IMR-90 (cell line): Measurements from ENCODE around the gene ADGRD2. TPM values are rescaled to one million over a fixed set of nuclear protein-coding genes. Genes with fewer than 3 reads are reported as not detected.

Experiments
- ATAC-seq: fragments of 200-7000 bp; cut with Tn5 transposase; 2 replicates; pipeline ENCODE4 v1.9.1; 2020; ENCODE audit warnings: low read depth, mild to moderate bottlenecking, moderate library complexity
- BruUV-seq: library from RNA; stranded (reverse); fragments of 400-500 nt; replicated peaks from 2 replicates; lab custom pipeline; 2021; lab: Mats Ljungman, UMichigan
- CTCF ChIA-PET: fragments of 300-600 bp; formaldehyde crosslinking; extraction: SDS; loops from one replicate; lab custom pipeline; 2021; ENCODE audit warnings: antibody characterized with exemption; lab: Yijun Ruan, JAX
- POLR2A ChIA-PET: fragments of 300-600 bp; sonication (Branson Sonifier 250); formaldehyde crosslinking; loops from one replicate; lab custom pipeline; 2022; ENCODE audit warnings: antibody characterized with exemption; ENCODE audit not compliant: unreplicated experiment; lab: Charles Lee
- DNase-seq: peaks from one replicate; pipeline ENCODE4 v3.0.0; 2013
- H2AFZ ChIP-seq: replicated peaks from 2 replicates; pipeline ENCODE3; 2013; ENCODE audit warnings: low read length, mild to moderate bottlenecking; ENCODE audit not compliant: poor library complexity
- H2AK5ac ChIP-seq: 2 replicates; pipeline ENCODE4 v1.6.1; 2013; ENCODE audit warnings: low read depth, low read length, inconsistent platforms
- H2AK9ac ChIP-seq: replicated peaks from 2 replicates; pipeline ENCODE3; 2013; ENCODE audit warnings: mild to moderate bottlenecking, low read depth, low read length, moderate library complexity; ENCODE audit not compliant: poor library complexity
- H2BK120ac ChIP-seq: 2 replicates; pipeline ENCODE4 v1.6.1; 2013; ENCODE audit warnings: low read depth, low read length, inconsistent platforms
- H2BK15ac ChIP-seq: 3 replicates; pipeline ENCODE4 v1.6.1; 2013; ENCODE audit warnings: low read depth, low read length, inconsistent platforms
- H2BK20ac ChIP-seq: 2 replicates; pipeline ENCODE4 v1.6.1; 2013; ENCODE audit warnings: low read depth, mild to moderate bottlenecking, inconsistent platforms, low read length, moderate library complexity
- H2BK5ac ChIP-seq: 2 replicates; pipeline ENCODE4 v1.6.1; 2013; ENCODE audit warnings: mild to moderate bottlenecking, low read depth, low read length, inconsistent platforms; ENCODE audit not compliant: poor library complexity, severe bottlenecking
- H3K14ac ChIP-seq: replicated peaks from 2 replicates; pipeline ENCODE4 v1.6.1; 2013; ENCODE audit warnings: low read depth, low read length, inconsistent platforms
- H3K18ac ChIP-seq: 2 replicates; pipeline ENCODE4 v1.6.1; 2013; ENCODE audit warnings: low read depth, low read length, control low read depth
- H3K23ac ChIP-seq: 2 replicates; pipeline ENCODE4 v1.6.1; 2013; ENCODE audit warnings: low read depth, low read length, inconsistent platforms
- H3K27ac ChIP-seq: 2 replicates; pipeline ENCODE4 v1.5.1; 2013; ENCODE audit warnings: mild to moderate bottlenecking, control low read depth, low read length; ENCODE audit not compliant: insufficient read depth
- H3K27me3 ChIP-seq: 2 replicates; pipeline ENCODE4 v1.6.1; 2013; ENCODE audit warnings: low read length; ENCODE audit not compliant: control insufficient read depth, insufficient read depth
- H3K36me3 ChIP-seq: 2 replicates; pipeline ENCODE4 v1.6.1; 2013; ENCODE audit warnings: low read length, mixed read lengths; ENCODE audit not compliant: control insufficient read depth, insufficient read depth
- H3K4ac ChIP-seq: 2 replicates; pipeline ENCODE4 v1.6.1; 2013; ENCODE audit warnings: low read depth, low read length, inconsistent platforms
- H3K4me1 ChIP-seq: 2 replicates; pipeline ENCODE4 v1.6.1; 2013; ENCODE audit warnings: low read length, mixed read lengths; ENCODE audit not compliant: control insufficient read depth, insufficient read depth
- H3K4me2 ChIP-seq: 2 replicates; pipeline ENCODE4 v1.6.1; 2013; ENCODE audit warnings: low read depth, mild to moderate bottlenecking, control low read depth, low read length, moderate library complexity
- H3K4me3 ChIP-seq: 2 replicates; pipeline ENCODE4 v1.5.1; 2013; ENCODE audit warnings: low read depth, mild to moderate bottlenecking, control low read depth, low read length, moderate library complexity; ENCODE audit not compliant: insufficient read depth
- H3K56ac ChIP-seq: 2 replicates; pipeline ENCODE4 v1.6.1; 2013; ENCODE audit warnings: low read length, inconsistent platforms; ENCODE audit not compliant: insufficient read depth; ENCODE audit errors: extremely low read depth
- H3K79me1 ChIP-seq, 2 experiments: 2 replicates each; pipeline ENCODE4 v1.6.1; 2013; ENCODE audit warnings: low read length in 2 of 2, inconsistent platforms in 1 of 2, low read depth in 1 of 2
- H3K9ac ChIP-seq: 2 replicates; pipeline ENCODE4 v1.6.1; 2013; ENCODE audit warnings: low read depth, low read length, control low read depth
- H3K9me1 ChIP-seq: 2 replicates; pipeline ENCODE4 v1.6.1; 2013; ENCODE audit warnings: low read length, inconsistent platforms; ENCODE audit not compliant: insufficient read depth
- H3K9me3 ChIP-seq: 2 replicates; pipeline ENCODE4 v1.6.1; 2013; ENCODE audit warnings: low read length; ENCODE audit not compliant: control insufficient read depth, insufficient read depth
- H4K20me1 ChIP-seq: 2 replicates; pipeline ENCODE4 v1.6.1; 2013; ENCODE audit warnings: low read length, inconsistent platforms; ENCODE audit not compliant: insufficient read depth
- H4K5ac ChIP-seq: 2 replicates; pipeline ENCODE4 v1.6.1; 2013; ENCODE audit warnings: mild to moderate bottlenecking, low read depth, low read length, control low read depth
- H4K8ac ChIP-seq, 2 experiments: 2 replicates each; pipeline ENCODE4 v1.6.1; 2013; ENCODE audit warnings: low read depth in 2 of 2, low read length in 2 of 2, control low read depth in 1 of 2, inconsistent platforms in 1 of 2
- H4K91ac ChIP-seq: 2 replicates; pipeline ENCODE4 v1.6.1; 2013; ENCODE audit warnings: low read depth, low read length, inconsistent platforms; ENCODE audit not compliant: insufficient read depth
- BHLHE40 ChIP-seq: fragments of 150-350 bp; IDR thresholded peaks from 2 replicates; pipeline ENCODE4 v1.6.1; 2016; ENCODE audit warnings: mild to moderate bottlenecking, low read depth, low read length
- CEBPB ChIP-seq: IDR thresholded peaks from 2 replicates; pipeline ENCODE4 v1.6.1; 2012; ENCODE audit warnings: low read depth, low read length, improper control_type of control experiment
- CHD1 ChIP-seq: IDR thresholded peaks from 2 replicates; pipeline ENCODE4 v1.6.1; 2012; ENCODE audit warnings: low read depth, low read length, improper control_type of control experiment
- CTCF ChIP-seq: conservative IDR thresholded peaks from 2 replicates; pipeline ENCODE4 v1.5.1; 2012; ENCODE audit warnings: mild to moderate bottlenecking, low read depth, low read length, improper control_type of control experiment
- FOS ChIP-seq: fragments of 150-350 bp; IDR thresholded peaks from 2 replicates; pipeline ENCODE4 v1.6.1; 2016; ENCODE audit warnings: low read depth, low read length
- MAFK ChIP-seq: IDR thresholded peaks from 2 replicates; pipeline ENCODE4 v1.6.1; 2012; ENCODE audit warnings: low read depth, low read length, improper control_type of control experiment
- MAZ ChIP-seq: IDR thresholded peaks from 2 replicates; pipeline ENCODE4 v1.6.1; 2012; ENCODE audit warnings: low read depth, mild to moderate bottlenecking, low read length, improper control_type of control experiment, moderate library complexity, borderline replicate concordance
- NFE2L2 ChIP-seq: fragments of 150-350 bp; IDR thresholded peaks from 2 replicates; pipeline ENCODE4 v1.6.1; 2016; ENCODE audit warnings: low read depth, mild to moderate bottlenecking, low read length
- POLR2A ChIP-seq: IDR thresholded peaks from 2 replicates; pipeline ENCODE4 v1.6.1; 2012; ENCODE audit warnings: mild to moderate bottlenecking, low read depth, low read length
- RAD21 ChIP-seq: IDR thresholded peaks from 2 replicates; pipeline ENCODE4 v1.6.1; 2012; ENCODE audit warnings: low read length, improper control_type of control experiment
- RCOR1 ChIP-seq: IDR thresholded peaks from 2 replicates; pipeline ENCODE4 v1.6.1; 2012; ENCODE audit warnings: mild to moderate bottlenecking, low read length, improper control_type of control experiment; ENCODE audit not compliant: insufficient replicate concordance
- RFX5 ChIP-seq: IDR thresholded peaks from 2 replicates; pipeline ENCODE4 v1.8.0; 2012; ENCODE audit warnings: low read depth, mild to moderate bottlenecking, low read length, moderate library complexity
- SMC3 ChIP-seq: fragments of 150-350 bp; IDR thresholded peaks from 2 replicates; pipeline ENCODE4 v1.6.1; 2016; ENCODE audit warnings: low read depth, mild to moderate bottlenecking, antibody characterized with exemption, low read length, moderate library complexity
- USF2 ChIP-seq: fragments of 150-350 bp; IDR thresholded peaks from 2 replicates; pipeline ENCODE4 v1.6.1; 2017; ENCODE audit warnings: mild to moderate bottlenecking, antibody characterized with exemption, low read length, low read depth
- WGBS, 2 experiments: methylation state at CpG; one replicate each; pipeline versions ENCODE4 v1.1.5 to v1.1.7; 2013; ENCODE audit warnings: missing lambda C conversion rate in 2 of 2; ENCODE audit not compliant: insufficient read length in 1 of 2; ENCODE audit errors: extremely low coverage in 2 of 2; 5-methylcytosine and 5-hydroxymethylcytosine counted together
- dilution Hi-C: fragments of 300-500 bp; cut with HindIII; formaldehyde crosslinking; loops from one replicate; pipeline ENCODE4 v1.14.3; 2018; ENCODE audit warnings: low sequenced_read_pairs; ENCODE audit not compliant: unreplicated experiment
- in situ Hi-C: fragments of 300-500 bp; cut with MboI; formaldehyde crosslinking; loops from 3 replicates; pipeline ENCODE4 v1.14.3; 2019; ENCODE audit warnings: low sequenced_read_pairs, inconsistent platforms, mixed read lengths
- intact Hi-C: fragments of 100-400 bp; cut with micrococcal nuclease; formaldehyde crosslinking; loops from 2 replicates; pipeline ENCODE4 v1.10.0; 2022
- polyA plus RNA-seq, 3 experiments: library from polyadenylated mRNA; depleted of rRNA; stranded (reverse); fragments of >200 nt; gene quantifications; 2 replicates each; pipeline ENCODE4 v1.2.3, GENCODE V29; 2012; ENCODE audit warnings: low replicate concordance in 1 of 3
- total RNA-seq: library from RNA; depleted of rRNA; stranded (reverse); fragments of >200 nt; gene quantifications from 2 replicates; pipeline ENCODE4 v1.2.3, GENCODE V29; 2012
- TF ChIP-seq, protein P1 (sequence below): fragments of 150-350 bp; IDR thresholded peaks from 2 replicates; pipeline ENCODE4 v1.6.1; 2016; ENCODE audit warnings: low read depth, mild to moderate bottlenecking, low read length, moderate library complexity, borderline replicate concordance

Gene ADGRD2
- total and polyA plus RNA-seq, 2 of the 4 experiments (the other 2 are of a cell fraction): not detected

DNA sequence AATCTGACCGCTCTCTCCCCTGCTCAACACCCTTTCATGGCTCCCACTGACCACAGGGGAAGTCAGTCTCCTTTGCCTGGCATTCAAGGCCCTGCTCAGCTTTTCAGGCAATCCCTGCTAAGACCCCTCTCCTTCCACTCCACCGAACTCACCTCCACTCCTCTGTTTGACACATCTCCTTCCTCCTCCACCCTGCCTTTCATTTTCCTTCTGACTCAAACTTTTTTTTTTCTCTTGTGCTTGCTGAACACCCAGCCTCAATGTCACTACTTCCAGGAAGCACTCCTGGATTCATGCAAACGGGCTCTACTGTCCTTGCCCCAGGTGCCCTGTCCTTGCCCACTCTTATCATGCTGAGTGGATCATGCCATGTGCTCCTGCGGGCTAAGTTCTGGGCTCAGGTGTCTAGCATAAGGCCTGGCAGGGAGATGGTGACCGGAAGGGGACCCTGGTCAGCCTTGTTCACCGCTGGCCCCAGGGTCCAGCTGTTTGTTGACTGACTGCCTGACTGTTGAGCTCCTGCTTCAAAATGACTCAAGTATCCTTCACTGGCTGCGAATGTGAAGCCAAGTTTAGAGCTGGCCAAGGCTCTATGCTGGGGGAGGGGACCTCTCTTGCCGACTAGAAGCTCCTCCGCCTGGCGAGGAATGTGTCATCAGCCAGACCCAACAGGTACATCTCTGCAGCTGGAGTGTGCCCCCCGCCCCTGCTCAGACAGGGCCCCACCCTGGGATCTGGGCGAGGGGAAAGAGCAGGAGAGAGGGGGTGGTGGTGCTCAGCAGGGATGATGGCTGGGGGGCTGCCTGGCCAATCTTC lies 50.8 kb downstream of the ADGRD2 start:
- Histone ChIP-seq H3K4me1 (no peaks in the 10 kb centered on the region; the same call in 1 of the 2 replicates), H2BK120ac (no peak overlapping the region), H3K27ac (no peak overlapping the region), H3K56ac (no peak overlapping the region), H4K5ac (no peak overlapping the region), H3K9me3 (peaks cover 6% of the 10 kb centered on the region), H3K4me3 (no peak overlapping the region), H3K14ac (no peak overlapping the region), H3K18ac (no peak overlapping the region), H2AK9ac (no peak overlapping the region), H2BK20ac (no peak overlapping the region), H2AK5ac (no peak overlapping the region), H2BK15ac (no peak overlapping the region), H3K27me3 (peaks cover 91% of the 10 kb centered on the region), H3K36me3 (no peaks in the 10 kb centered on the region), H3K79me1 (no peaks in the 10 kb centered on the region), H2AFZ (no peak overlapping the region), H4K8ac (no peak overlapping the region), H3K23ac (no peak overlapping the region), H3K9ac (no peak overlapping the region), H4K91ac (no peak overlapping the region), H3K4me2 (no peak overlapping the region), H2BK5ac (no peak overlapping the region), H4K20me1 (peaks cover 3% of the 10 kb centered on the region; the same call in 1 of the 2 replicates), H3K9me1 (no peaks in the 10 kb centered on the region), H3K4ac (no peak overlapping the region)
- dilution Hi-C loops: no loop called here
- WGBS, 2 experiments: 44% methylated on average over 6 of the region's 12 CpGs; no CpG with 5 or more reads in 1 of the 2 experiments
- intact Hi-C loops: no loop called here
- POLR2A ChIA-PET: no interaction called here
- CTCF ChIA-PET: no interaction called here
- in situ Hi-C loops: no loop called here
- BruUV-seq: no TSS peak
- ATAC-seq: no peak
- DNase-seq: no peak
- TF ChIP-seq POLR2A (no peak), RCOR1 (no peak), SMC3 (no peak), FOS (no peak), MAFK (no peak), RFX5 (no peak), NFE2L2 (no peak), BHLHE40 (no peak), USF2 (no peak), CHD1 (no peak), CEBPB (no peak), CTCF (no peak), MAZ (no peak), RAD21 (no peak)
- TF ChIP-seq, protein P1, sequence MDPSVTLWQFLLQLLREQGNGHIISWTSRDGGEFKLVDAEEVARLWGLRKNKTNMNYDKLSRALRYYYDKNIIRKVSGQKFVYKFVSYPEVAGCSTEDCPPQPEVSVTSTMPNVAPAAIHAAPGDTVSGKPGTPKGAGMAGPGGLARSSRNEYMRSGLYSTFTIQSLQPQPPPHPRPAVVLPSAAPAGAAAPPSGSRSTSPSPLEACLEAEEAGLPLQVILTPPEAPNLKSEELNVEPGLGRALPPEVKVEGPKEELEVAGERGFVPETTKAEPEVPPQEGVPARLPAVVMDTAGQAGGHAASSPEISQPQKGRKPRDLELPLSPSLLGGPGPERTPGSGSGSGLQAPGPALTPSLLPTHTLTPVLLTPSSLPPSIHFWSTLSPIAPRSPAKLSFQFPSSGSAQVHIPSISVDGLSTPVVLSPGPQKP: no peak
